PC-9 (cell line): ENCODE data around the gene TTC28. TPM values are rescaled to one million over a fixed set of nuclear protein-coding genes. Genes with fewer than 3 reads are reported as not detected.

ENCODE experiments used
- BruUV-seq: library from RNA; stranded (reverse); fragments of 400-500 nt; replicated peaks from 2 replicates; lab custom pipeline; 2021; lab: Mats Ljungman, UMichigan
- CTCF ChIA-PET: fragments of 300-600 bp; sonication (Branson Sonifier 250); formaldehyde crosslinking; loops from one replicate; lab custom pipeline; 2022; ENCODE audit warnings: antibody characterized with exemption; lab: Charles Lee
- POLR2A ChIA-PET: fragments of 300-600 bp; sonication (Branson Sonifier 250); formaldehyde crosslinking; loops from one replicate; lab custom pipeline; 2022; ENCODE audit warnings: antibody characterized with exemption; ENCODE audit not compliant: unreplicated experiment; lab: Charles Lee
- DNase-seq, 2 experiments: peaks; one replicate each; pipeline versions ENCODE4 v3.0.0 to v3.0.0-alpha.2; 2015 to 2022; ENCODE audit warnings: mixed read lengths in 1 of 2
- H2AFZ ChIP-seq: fragments of 200-600 bp; sonication (generic); 2 replicates; pipeline ENCODE4 v1.8.1; 2017; ENCODE audit warnings: antibody characterized with exemption
- H3F3A ChIP-seq: fragments of 200-600 bp; sonication (generic); 2 replicates; pipeline ENCODE4 v1.8.1; 2017; ENCODE audit warnings: antibody characterized with exemption, mild to moderate bottlenecking, low read depth; ENCODE audit not compliant: insufficient read depth
- H3K27ac ChIP-seq: fragments of 200-600 bp; sonication (generic); 2 replicates; pipeline ENCODE4 v1.6.1; 2016; ENCODE audit warnings: mixed run types
- H3K27me3 ChIP-seq: fragments of 200-600 bp; sonication (generic); 2 replicates; pipeline ENCODE4 v1.6.1; 2016; ENCODE audit warnings: low read depth, mixed run types; ENCODE audit not compliant: insufficient read depth
- H3K36me3 ChIP-seq: fragments of 200-600 bp; sonication (generic); 2 replicates; pipeline ENCODE4 v1.6.1; 2016; ENCODE audit warnings: low read depth, mixed run types
- H3K4me1 ChIP-seq: fragments of 200-600 bp; sonication (generic); replicated peaks from 2 replicates; pipeline ENCODE4 v1.6.1; 2016; ENCODE audit warnings: mixed run types; ENCODE audit not compliant: insufficient read depth
- H3K4me2 ChIP-seq: fragments of 200-600 bp; sonication (generic); 2 replicates; pipeline ENCODE4 v1.6.1; 2017; ENCODE audit warnings: mixed run types
- H3K4me3 ChIP-seq: fragments of 200-600 bp; sonication (generic); 2 replicates; pipeline ENCODE4 v1.6.1; 2016; ENCODE audit warnings: mixed run types
- H3K79me2 ChIP-seq: fragments of 200-600 bp; sonication (generic); 2 replicates; pipeline ENCODE4 v1.6.1; 2017; ENCODE audit warnings: low read depth, mixed run types
- H3K9me2 ChIP-seq: fragments of 200-600 bp; sonication (generic); 2 replicates; pipeline ENCODE4 v1.8.1; 2017; ENCODE audit warnings: mild to moderate bottlenecking; ENCODE audit not compliant: insufficient read depth
- H3K9me3 ChIP-seq: fragments of 200-600 bp; sonication (generic); 2 replicates; pipeline ENCODE4 v1.8.1; 2016; ENCODE audit warnings: low read depth; ENCODE audit not compliant: insufficient read depth
- H4K20me1 ChIP-seq: fragments of 200-600 bp; sonication (generic); 2 replicates; pipeline ENCODE4 v1.8.1; 2017; ENCODE audit not compliant: insufficient read depth
- EZH2 ChIP-seq: fragments of 200-600 bp; sonication (generic); IDR thresholded peaks from 2 replicates; pipeline ENCODE4 v1.8.0; 2017; ENCODE audit warnings: antibody characterized with exemption, low read depth
- intact Hi-C: fragments of 100-400 bp; cut with micrococcal nuclease; formaldehyde crosslinking; loops from one replicate; pipeline ENCODE4 v1.10.0; 2022; ENCODE audit not compliant: unreplicated experiment
- total RNA-seq: library from RNA; stranded (reverse); gene quantifications from 2 replicates; pipeline ENCODE4 v1.2.3, GENCODE V29; 2021
- TF ChIP-seq, protein P1 (sequence below): fragments of 200-600 bp; sonication (generic); conservative IDR thresholded peaks from 2 replicates; pipeline ENCODE4 v1.6.1; 2017; ENCODE audit warnings: mixed run types, antibody characterized with exemption, mild to moderate bottlenecking, moderate library complexity

TTC28 gene
- total RNA-seq, 1 experiment from 2014 or later: 6.7 TPM

DNA sequence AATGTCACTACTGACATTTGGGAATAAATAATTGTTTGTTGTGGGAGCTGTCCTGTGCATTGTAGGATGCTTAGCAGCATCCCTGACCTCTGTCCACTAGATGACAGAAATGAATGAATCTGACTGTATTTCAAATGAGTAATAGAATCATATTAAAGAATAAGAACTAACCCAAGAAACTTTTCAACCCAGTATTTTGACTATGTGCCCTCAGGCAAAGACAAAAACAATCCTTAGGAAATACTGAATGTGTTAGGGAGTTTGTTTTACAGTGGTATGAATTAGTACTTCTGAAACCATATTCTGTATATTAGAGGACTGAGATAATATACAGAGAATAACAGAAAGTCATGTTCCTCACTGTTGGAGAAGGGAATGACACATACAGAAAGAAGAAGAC is 439.7 kb downstream of the TTC28 start:
- Histone ChIP-seq H3K9me3 (no peaks in the 10 kb centered on the region), H3K4me1 (no peaks in the 10 kb centered on the region), H3F3A (no peaks in the 10 kb centered on the region), H3K36me3 (no peaks in the 10 kb centered on the region), H3K27me3 (no peaks in the 10 kb centered on the region), H4K20me1 (no peaks in the 10 kb centered on the region), H3K9me2 (no peaks in the 10 kb centered on the region), H3K27ac (no peak overlapping the region), H2AFZ (no peak overlapping the region), H3K4me2 (no peak overlapping the region), H3K4me3 (no peak overlapping the region), H3K79me2 (no peaks in the 10 kb centered on the region)
- ChIA-PET CTCF (no interaction called here), POLR2A (interaction anchor here (0.6 kb wide), 1 partner anchor 168 kb away, joined by 8 read pairs; no protein-coding TSS in a partner anchor)
- TF ChIP-seq, protein P1, sequence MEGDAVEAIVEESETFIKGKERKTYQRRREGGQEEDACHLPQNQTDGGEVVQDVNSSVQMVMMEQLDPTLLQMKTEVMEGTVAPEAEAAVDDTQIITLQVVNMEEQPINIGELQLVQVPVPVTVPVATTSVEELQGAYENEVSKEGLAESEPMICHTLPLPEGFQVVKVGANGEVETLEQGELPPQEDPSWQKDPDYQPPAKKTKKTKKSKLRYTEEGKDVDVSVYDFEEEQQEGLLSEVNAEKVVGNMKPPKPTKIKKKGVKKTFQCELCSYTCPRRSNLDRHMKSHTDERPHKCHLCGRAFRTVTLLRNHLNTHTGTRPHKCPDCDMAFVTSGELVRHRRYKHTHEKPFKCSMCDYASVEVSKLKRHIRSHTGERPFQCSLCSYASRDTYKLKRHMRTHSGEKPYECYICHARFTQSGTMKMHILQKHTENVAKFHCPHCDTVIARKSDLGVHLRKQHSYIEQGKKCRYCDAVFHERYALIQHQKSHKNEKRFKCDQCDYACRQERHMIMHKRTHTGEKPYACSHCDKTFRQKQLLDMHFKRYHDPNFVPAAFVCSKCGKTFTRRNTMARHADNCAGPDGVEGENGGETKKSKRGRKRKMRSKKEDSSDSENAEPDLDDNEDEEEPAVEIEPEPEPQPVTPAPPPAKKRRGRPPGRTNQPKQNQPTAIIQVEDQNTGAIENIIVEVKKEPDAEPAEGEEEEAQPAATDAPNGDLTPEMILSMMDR: no peak
- TF ChIP-seq EZH2: no peak
- DNase-seq: no peak
- intact Hi-C loops: no loop called here
- BruUV-seq: no TSS peak

DNA sequence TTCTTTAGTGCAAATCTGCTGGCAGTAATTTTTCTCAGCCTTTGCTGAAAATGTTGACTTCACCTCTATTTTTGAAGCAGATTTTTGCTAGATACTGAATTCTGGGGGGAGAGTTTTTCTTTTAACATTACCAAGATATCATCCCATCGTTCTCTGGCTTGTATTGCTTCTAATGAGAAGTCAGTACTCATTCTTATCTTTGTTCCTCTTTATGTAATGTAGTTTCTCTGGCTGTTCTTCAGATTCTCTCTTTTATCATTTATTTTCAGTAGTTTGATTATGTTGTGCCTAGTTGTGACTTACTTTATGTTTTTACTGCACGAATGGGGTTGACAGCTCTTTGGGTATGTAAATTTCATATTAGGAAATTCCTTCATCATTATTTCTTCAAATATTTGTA is 441.9 kb downstream of the TTC28 start:
- Histone ChIP-seq H4K20me1 (no peaks in the 10 kb centered on the region), H3F3A (no peaks in the 10 kb centered on the region), H3K4me1 (no peaks in the 10 kb centered on the region), H3K4me3 (no peak overlapping the region), H3K4me2 (no peak overlapping the region), H3K27me3 (no peaks in the 10 kb centered on the region), H3K36me3 (no peaks in the 10 kb centered on the region), H3K9me2 (no peaks in the 10 kb centered on the region), H3K9me3 (no peaks in the 10 kb centered on the region), H3K79me2 (no peaks in the 10 kb centered on the region), H2AFZ (no peak overlapping the region), H3K27ac (no peak overlapping the region)
- DNase-seq: no peak
- CTCF ChIA-PET: no interaction called here
- intact Hi-C loops: no loop called here
- POLR2A ChIA-PET: interaction anchor here (0.7 kb wide), 1 partner anchor 65 kb away, joined by 4 read pairs; no protein-coding TSS in a partner anchor
- no peak for TF ChIP-seq EZH2
- TF ChIP-seq, protein P1: no peak
- BruUV-seq: no TSS peak

DNA sequence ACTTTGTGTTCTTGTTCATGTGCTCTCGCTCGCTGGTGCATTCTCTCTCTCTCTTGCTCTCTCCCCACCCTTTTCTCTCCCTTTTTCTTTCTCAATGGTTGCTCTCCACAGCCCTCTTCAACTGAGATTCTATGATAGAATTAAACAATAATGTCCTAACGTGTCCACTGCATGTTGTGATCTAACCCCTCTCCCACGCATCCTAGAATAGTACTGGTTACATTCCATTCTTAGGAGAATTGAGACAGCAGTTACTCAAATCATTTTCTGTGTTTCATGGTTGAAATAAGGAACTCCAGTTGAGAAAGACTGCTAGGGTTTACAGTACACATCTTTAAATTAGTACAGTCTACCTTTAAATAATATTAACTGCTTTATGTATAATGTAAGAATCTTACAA is 442.5 kb downstream of the TTC28 start:
- Histone ChIP-seq H3F3A (no peaks in the 10 kb centered on the region), H3K9me2 (no peaks in the 10 kb centered on the region), H3K27me3 (no peaks in the 10 kb centered on the region), H3K4me2 (no peak overlapping the region), H2AFZ (no peak overlapping the region), H3K9me3 (no peaks in the 10 kb centered on the region), H4K20me1 (no peaks in the 10 kb centered on the region), H3K79me2 (no peaks in the 10 kb centered on the region), H3K4me3 (no peak overlapping the region), H3K36me3 (no peaks in the 10 kb centered on the region), H3K4me1 (no peaks in the 10 kb centered on the region), H3K27ac (no peak overlapping the region)
- intact Hi-C loops: no loop called here
- ChIA-PET POLR2A (interaction anchor here (0.7 kb wide), 1 partner anchor 64 kb away, joined by 4 read pairs; no protein-coding TSS in a partner anchor), CTCF (no interaction called here)
- no TSS peak for BruUV-seq
- DNase-seq: no peak
- no peak for TF ChIP-seq EZH2
- TF ChIP-seq, protein P1: no peak
